ENCODE data around the gene LAMA1.

DNA sequence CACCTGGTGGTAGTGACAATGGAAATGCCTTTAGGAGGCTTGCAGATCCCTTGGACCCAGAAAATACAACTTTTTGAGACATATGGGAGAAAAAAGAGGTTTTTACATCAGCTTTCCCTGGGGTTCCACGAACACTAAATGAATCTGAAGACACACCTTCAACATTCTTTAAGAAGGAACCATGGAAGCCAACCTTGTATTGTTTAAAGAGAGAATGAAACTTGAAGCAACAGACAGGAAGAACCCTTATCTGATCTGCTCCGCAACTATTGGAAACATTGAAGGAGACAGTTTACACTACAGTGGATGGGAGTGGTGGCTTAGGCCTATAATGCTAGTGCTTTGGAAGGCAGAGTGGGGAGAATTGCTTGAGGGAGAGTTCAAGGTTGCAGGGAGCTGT lies 190.4 kb downstream of the LAMA1 start:
- TF ChIP-seq, protein P1, sequence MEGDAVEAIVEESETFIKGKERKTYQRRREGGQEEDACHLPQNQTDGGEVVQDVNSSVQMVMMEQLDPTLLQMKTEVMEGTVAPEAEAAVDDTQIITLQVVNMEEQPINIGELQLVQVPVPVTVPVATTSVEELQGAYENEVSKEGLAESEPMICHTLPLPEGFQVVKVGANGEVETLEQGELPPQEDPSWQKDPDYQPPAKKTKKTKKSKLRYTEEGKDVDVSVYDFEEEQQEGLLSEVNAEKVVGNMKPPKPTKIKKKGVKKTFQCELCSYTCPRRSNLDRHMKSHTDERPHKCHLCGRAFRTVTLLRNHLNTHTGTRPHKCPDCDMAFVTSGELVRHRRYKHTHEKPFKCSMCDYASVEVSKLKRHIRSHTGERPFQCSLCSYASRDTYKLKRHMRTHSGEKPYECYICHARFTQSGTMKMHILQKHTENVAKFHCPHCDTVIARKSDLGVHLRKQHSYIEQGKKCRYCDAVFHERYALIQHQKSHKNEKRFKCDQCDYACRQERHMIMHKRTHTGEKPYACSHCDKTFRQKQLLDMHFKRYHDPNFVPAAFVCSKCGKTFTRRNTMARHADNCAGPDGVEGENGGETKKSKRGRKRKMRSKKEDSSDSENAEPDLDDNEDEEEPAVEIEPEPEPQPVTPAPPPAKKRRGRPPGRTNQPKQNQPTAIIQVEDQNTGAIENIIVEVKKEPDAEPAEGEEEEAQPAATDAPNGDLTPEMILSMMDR (conservative IDR thresholded peaks at IDR 0.05; ENCODE audit: low read depth, low read length), result no peak
- TF ChIP-seq MAFK (IDR thresholded peaks at IDR 0.05; ENCODE audit: low read depth, low read length) (no peak), RCOR1 (IDR thresholded peaks at IDR 0.05; ENCODE audit: insufficient replicate concordance, low read length) (no peak), CEBPB (IDR thresholded peaks at IDR 0.05; ENCODE audit: low read depth, low read length) (no peak), RAD21 (IDR thresholded peaks at IDR 0.05; ENCODE audit: low read length) (no peak), POLR2A (IDR thresholded peaks at IDR 0.05; ENCODE audit: low read depth, low read length) (no peak), FOS (IDR thresholded peaks at IDR 0.05; ENCODE audit: low read depth, low read length) (no peak)
- TF ChIP-seq, protein P2, sequence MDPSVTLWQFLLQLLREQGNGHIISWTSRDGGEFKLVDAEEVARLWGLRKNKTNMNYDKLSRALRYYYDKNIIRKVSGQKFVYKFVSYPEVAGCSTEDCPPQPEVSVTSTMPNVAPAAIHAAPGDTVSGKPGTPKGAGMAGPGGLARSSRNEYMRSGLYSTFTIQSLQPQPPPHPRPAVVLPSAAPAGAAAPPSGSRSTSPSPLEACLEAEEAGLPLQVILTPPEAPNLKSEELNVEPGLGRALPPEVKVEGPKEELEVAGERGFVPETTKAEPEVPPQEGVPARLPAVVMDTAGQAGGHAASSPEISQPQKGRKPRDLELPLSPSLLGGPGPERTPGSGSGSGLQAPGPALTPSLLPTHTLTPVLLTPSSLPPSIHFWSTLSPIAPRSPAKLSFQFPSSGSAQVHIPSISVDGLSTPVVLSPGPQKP (IDR thresholded peaks at IDR 0.05; ENCODE audit: borderline replicate concordance, low read depth, low read length), result no peak
